HEK293T (cell line): ENCODE data around the gene ADCY2.

Source experiments
- ELF4 ChIP-seq: fragments of 450-650 bp; IDR thresholded peaks from 2 replicates; pipeline ENCODE4 v1.6.1; 2017; ENCODE audit warnings: antibody characterized with exemption
- FOXK2 ChIP-seq: fragments of 450-650 bp; IDR thresholded peaks from 2 replicates; pipeline ENCODE4 v1.6.1; 2016; ENCODE audit warnings: mild to moderate bottlenecking
- FOXM1 ChIP-seq: fragments of 450-650 bp; IDR thresholded peaks from 2 replicates; pipeline ENCODE4 v1.6.1; 2017; ENCODE audit warnings: mild to moderate bottlenecking, borderline replicate concordance
- L3MBTL2 ChIP-seq: fragments of 450-650 bp; conservative IDR thresholded peaks from 2 replicates; pipeline ENCODE4 v1.6.1; 2016; ENCODE audit warnings: mild to moderate bottlenecking
- SP1 ChIP-seq: fragments of 450-650 bp; IDR thresholded peaks from 2 replicates; pipeline ENCODE4 v1.6.1; 2017
- TARDBP ChIP-seq: fragments of 450-650 bp; IDR thresholded peaks from 2 replicates; pipeline ENCODE4 v1.6.1; 2016

DNA sequence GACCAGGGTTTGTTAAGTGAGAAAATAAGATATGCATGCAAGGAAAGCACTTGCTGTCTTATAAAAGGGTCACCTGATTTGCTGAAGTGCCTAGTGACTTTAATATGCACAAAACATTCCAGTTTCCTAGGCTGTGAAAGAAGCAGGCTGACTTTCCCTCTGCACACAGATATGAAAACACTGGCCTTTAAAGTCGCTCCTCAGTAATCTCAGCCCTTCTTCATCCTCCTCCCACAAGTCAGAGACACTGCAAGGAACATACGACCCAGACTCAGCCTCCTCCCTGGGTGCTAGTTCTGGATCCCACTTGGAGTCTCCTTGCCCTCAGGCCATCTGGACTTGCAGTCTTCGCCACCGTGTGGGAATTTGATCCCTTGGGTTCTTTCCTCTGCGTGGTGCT is 288.9 kb downstream of the ADCY2 start:
- TF ChIP-seq ELF4 (no peak), SP1 (no peak), L3MBTL2 (no peak), TARDBP (no peak), FOXK2 (no peak), FOXM1 (no peak)
